ENCODE measurements around the gene FHIT.
"Not testable (repeated sequence)": the region's sequence is repeated elsewhere in the genome, so short reads cannot be mapped to it uniquely, and the experiment has no call there.

The FHIT gene

GRCh38 chr3:61224823-61225222, 26.4 kb downstream of the FHIT start:
- no peak for DNase-seq

GRCh38 chr3:61223451-61223850, 27.8 kb downstream of the FHIT start:
- no peak for DNase-seq

- no peak for DNase-seq
These were observed 28.8 kb downstream of the FHIT start for GRCh38 chr3:61222467-61222866.

DNA sequence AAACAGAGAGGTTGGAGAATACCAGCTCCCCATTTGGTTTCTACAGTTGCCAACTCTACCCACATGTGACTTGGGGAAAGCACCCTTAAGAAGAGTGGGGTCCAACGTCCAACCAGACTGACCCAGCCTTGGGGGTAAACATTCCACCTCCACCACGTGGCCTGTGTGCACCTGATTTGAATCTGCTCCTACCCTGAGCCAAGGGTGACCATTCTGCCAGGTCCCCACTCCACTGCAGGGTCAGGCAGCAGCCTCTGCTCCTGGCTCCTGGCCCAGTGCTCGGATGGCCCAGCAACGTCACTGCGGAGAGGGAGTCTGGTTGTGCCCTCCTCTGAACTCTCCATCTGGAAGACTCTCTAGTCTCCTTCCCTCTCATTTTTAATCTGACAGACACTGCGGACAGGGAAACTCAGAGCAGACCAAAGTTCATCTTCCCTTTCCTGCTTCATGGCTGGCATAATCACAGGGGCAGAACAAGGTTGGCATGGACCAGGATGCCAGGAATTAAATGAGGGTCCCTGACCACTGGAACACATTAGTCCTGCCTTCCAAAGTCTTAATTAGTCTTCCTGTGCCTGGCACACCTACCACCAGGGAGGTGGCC, 29.4 kb downstream of the FHIT start:
- no peak for DNase-seq

DNA sequence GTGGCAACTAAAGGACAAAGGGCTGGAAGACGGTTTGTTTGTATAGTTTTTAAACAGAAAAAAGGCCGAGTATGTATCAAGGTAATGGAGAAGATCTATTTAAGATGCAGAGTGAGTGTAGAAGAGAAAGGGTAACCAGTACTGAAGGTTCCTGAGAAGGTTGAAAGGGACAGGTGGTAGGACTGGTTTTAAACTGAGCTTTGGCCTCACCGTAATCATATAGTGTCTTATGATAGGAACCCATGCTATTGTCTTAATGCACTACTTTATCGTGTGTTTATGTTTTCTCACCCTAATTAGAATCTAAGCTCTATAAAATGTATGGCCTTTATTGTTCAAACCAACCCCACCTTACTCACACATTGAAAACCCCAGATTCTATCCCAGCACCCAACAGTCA, 32.7 kb downstream of the FHIT start:
- no peak for DNase-seq

DNA sequence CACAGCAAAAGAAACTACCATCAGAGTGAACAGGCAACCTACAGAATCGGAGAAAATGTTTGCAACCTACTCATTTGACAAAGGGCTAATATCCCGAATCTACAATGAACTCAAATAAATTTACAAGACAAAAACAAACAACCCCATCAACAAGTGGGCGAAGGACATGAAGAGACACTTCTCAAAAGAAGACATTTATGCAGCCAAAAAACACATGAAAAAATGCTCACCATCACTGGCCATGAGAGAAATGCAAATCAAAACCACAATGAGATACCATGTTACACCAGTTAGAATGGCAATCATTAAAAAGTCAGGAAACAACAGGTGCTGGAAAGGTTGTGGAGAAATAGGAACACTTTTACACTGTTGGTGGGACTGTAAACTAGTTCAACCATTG, 35.1 kb downstream of the FHIT start:
- DNase-seq = not testable (repeated sequence)

GRCh38 chr3:61202086-61202485, 49.2 kb downstream of the FHIT start:
- no peak for DNase-seq

DNA sequence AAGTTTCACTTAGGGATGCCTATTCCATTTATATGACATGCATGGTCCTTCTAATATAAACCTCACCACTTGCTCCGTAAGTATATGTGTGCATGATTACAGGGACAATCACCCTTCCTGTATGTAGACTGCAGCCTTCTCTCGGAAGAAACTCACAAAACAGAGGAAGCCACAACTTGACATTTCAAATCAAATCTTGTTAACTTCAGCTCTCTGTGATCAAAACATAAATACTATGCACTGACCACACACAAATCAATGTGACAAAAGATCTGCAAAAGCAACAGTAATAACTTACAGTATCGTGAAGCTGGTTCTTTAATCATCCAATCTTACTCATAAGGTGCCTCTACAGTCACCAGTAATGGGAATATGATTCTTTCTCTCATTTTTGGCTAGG, 50.2 kb downstream of the FHIT start:
- no peak for DNase-seq

- DNase-seq = no peak
These were observed 51.0 kb downstream of the FHIT start for GRCh38 chr3:61200270-61200669.

- DNase-seq = no peak
These were observed 51.4 kb downstream of the FHIT start for GRCh38 chr3:61199843-61200242.

GRCh38 chr3:61194892-61195538, 56.2 kb downstream of the FHIT start:
- no peak for DNase-seq

GRCh38 chr3:61192222-61192621, 59.0 kb downstream of the FHIT start:
- no peak for DNase-seq

- not testable (repeated sequence) for DNase-seq
These were observed 61.0 kb downstream of the FHIT start for GRCh38 chr3:61190205-61190604.

DNA sequence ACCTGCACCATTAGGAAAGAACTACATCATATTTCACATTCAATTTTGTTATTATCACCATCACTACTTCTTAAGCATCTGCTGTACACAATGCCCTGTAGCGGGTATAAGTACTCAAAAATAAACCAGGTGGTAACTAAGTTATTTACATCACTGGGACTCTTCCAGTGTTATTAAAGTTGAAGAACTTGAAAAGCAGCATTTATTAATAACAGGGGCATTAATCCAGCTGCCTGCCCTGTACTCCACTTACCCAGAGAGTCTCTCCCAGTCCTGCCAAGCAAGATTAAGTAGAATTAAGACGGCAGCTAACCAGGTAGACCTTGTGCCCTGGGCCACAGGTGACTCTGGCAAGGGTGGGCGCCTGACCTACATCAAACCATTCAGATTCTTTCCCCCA, 65.2 kb downstream of the FHIT start:
- no peak for DNase-seq

GRCh38 chr3:61184956-61185355, 66.3 kb downstream of the FHIT start:
- no peak for DNase-seq

DNA sequence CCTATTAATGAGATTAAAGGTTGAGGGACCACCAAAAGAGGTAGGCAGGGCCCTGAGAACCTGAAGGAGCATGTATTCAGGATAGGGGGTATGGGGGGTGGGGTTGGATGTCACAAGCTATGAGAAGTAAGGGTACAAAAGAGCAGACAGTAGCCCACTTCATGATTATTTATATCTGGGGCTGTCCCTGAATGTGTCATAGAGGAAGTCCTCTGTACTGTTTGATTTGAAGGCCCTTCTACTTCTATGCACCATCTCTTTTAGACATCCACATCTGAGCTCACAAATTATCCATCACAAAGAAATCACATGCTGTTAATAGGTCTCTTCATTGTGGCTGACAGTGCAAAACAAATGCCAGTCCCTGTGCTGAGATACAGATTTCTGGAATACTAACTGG, 68.6 kb downstream of the FHIT start:
- no peak for DNase-seq

GRCh38 chr3:61181874-61182273, 69.4 kb downstream of the FHIT start:
- DNase-seq = no peak

DNA sequence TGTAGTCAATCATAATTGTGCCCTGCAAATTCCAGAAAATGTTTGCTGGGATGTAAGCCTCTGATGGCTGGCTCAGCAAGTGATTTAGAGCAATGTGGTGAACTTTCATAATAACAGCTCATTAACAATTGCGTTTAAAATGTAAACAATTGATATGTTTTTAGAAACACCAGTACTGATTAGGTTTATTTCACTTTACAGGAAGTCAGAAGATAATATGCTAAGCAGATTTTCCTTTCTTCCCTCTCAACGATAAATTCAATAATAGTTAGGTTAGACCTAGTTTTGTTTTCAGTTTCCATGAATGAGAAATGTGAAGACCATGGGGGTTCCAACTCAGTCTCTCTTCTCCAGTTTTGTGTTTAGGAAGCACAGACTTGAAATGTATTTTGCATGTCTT, 71.0 kb downstream of the FHIT start:
- DNase-seq = no peak

DNA sequence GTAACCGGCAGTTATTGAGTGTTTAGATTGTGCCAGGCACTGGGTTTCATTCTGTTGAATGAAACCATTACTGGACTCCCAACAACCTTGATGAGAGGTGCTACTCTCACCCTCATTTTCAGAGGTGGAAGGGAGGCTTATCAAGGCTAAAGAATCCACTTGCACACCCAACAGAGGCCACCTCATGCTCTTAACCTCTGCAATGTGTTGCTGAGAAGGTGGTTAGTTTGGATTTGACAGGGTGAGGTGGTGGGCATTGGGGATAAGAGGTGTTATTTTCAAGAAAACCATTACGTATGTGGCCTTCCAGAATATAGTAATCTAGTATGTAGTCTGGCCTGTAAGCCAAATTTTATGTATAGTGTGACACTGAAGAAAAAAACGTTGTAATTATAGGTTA, 73.1 kb downstream of the FHIT start:
- no peak for DNase-seq

DNA sequence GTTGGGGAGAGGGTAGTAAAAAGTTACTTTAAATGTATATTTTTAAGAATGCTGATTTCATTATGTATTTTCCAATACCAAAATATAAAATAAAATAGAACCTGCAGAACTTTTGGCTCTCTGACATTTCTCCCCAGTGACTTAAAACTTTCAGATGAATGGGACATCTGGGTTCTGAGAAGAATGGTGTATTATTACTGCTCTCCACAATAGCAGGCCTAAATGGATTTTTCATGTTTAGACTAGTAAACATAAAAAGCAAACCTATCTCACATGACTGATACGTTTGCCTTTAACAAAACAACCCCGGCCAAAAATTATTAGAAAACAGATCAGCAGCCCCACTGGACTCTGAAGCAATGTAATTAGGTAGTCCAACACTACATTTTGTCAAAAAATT, 73.8 kb downstream of the FHIT start:
- DNase-seq = no peak

DNA sequence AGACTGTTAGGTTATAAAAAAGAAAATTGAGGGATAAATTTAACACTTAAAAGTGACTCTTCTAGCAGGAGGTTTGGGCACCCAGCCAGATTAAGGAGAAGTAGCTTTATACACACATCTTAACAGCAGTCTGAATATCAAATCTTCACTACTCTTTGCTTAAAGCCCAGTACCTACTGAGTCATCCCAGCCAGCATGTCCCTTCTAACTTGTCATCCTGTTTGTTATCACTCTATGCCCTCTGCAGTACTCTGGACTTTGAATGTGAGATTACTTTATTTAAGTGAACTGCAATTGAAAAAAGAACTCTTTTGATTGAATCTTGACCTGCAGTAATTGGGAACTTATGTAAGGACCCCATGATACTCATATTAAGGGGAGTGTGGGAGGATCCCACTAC, 77.6 kb downstream of the FHIT start:
- no peak for DNase-seq

DNA sequence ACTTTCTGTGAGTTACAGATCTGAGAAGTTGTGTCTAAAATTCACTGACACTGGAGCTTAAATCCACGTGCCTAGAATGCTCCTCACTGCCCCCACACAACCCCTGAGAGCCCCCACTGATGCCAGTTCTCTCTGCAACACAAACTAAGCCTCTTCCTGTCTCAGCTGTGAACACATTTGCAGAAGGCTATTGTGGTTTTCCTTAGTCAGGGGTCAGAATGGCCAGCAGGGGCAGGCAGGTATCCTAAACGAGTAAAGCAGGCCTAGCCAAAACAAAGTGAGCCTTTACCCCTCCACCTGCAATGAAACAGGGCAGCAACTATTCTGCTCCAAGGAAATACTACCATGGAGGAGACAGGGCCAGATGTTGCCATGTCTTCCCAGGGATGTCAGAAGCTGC, 78.6 kb downstream of the FHIT start:
- DNase-seq = no peak

DNA sequence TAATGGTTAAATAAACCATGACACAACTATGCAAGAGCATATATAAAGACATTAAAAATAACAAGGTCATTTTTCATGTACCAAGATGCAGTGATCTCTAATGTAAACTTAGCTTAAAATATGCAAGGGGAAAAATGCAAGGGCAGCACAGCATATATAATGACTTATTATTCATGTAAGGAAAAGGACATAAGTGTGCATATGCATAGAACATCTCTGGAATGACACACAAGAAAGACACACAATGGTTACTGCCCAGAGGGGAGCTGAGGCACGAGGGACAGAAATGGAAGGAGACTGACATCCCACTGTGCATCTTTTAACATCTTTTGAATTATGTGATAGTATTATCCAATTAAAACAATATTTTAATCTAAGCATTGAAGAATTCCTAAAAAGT, 79.0 kb downstream of the FHIT start:
- DNase-seq = no peak

DNA sequence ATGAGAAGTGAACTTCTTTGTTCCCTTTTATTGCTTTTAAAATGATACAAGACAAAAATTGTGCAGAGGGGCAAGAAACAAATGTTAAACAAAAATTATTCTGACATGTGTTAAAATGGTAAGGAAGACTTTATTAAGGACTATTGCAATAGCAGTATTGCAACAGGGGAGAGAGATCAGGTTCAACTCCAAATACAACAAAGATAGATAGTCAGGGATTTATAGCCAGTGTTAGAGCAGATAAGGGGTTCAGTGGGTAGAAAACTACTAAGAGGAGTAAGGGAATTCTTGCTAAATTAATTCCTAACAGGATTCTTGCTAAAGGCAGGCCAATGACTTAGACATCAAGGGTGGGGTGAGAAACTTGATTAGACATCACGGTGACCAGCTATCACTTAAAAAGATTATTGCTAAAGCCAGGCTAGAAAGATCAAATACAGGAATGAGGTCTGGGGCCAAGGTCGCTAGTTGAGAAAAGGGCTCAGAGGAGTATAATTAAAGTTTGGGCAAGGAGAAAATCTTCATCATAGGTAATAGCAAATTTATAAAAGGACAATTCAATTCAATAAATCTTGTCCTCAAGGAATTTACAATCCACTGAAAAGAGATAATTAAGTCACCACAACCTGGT, 81.5 kb downstream of the FHIT start:
- no peak for DNase-seq

DNA sequence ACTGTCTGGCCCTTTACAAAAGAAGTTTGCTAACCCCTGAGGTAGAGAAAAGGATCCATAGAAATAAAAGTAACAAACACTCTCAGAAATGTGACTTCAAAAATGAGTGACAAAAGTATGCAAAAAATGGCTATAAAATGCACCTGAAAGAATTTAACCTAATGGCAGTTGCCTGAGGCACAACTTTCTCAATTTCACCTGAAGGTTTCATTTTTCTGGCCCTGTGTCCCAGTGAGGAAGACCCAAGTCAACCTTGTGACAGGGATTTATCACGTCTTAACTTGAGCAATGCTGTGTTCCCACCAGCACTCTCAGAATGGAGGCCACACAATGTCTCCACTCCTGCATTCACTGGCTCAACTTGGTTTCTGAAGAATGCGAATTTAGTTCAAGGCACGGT, 83.0 kb downstream of the FHIT start:
- DNase-seq = no peak
